Amniotic epithelial cell (primary cell): Measurements from ENCODE around the gene RSPH3.

ENCODE experiments used
- DNase-seq: peaks from one replicate; pipeline ENCODE4 v3.0.0-alpha.2; 2010; ENCODE audit warnings: low read depth

The RSPH3 gene

DNA sequence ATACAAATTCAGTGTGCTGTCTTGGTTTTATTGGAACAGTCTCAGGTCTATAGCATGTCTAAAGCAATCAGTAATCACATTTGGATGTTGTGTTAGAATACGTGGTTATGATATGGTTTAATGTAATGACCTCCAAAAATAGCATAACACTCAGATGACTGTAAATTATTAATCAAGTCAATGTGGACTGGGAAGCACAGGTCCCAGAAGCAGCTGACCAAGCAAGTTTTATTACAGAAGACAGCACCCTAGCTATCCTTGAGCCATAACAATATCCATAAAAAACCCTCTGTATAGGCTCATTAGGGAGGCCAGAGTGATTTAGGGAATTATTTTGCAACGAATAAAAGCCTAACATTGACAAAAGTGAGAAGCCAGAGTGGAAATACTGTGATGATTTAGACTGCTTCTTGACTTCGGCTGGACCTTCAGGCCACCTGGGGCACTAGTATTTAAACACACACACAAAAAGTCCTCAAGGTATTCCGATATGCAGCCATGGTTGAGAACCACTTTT, 66.9 kb downstream of the RSPH3 start:
- DNase-seq = no peak

DNA sequence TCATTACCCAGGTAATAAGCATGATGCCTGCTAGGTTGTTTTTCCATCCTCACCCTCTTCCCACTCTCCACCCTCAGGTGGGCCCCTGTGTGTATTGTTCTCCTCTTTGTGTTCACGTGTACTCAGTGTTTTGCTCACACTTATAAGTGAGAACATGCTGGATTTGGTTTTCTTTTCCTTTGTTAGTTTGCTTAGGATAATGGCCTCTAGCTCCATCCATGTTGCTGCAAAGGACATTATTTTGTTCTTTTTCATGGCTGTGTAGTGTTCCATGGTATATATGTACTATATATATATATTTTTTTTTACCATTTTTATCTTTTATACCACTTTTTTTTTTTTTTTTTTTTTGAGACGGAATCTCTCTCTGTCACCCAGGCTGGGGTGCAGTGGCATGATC, 71.9 kb downstream of the RSPH3 start:
- DNase-seq = no peak

DNA sequence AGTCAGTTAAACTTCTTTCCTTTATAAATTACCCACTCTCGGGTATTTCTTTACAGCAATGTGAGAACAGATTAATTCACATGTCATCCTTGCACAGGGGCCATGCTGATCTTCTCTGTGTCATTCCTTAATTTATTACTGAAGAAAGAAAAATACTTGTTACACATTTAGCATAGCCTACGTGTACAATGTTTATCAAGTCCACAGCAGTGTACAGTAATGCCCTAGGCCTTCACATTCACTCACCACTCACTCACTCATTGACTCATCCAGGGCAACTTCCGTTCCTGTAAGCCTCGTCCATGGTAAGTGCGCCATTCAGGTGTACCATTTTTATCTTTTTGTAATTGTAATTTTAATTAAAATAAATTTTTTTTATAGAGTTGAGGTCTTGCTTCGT, 73.6 kb downstream of the RSPH3 start:
- peak; percentile 87 for DNase-seq

DNA sequence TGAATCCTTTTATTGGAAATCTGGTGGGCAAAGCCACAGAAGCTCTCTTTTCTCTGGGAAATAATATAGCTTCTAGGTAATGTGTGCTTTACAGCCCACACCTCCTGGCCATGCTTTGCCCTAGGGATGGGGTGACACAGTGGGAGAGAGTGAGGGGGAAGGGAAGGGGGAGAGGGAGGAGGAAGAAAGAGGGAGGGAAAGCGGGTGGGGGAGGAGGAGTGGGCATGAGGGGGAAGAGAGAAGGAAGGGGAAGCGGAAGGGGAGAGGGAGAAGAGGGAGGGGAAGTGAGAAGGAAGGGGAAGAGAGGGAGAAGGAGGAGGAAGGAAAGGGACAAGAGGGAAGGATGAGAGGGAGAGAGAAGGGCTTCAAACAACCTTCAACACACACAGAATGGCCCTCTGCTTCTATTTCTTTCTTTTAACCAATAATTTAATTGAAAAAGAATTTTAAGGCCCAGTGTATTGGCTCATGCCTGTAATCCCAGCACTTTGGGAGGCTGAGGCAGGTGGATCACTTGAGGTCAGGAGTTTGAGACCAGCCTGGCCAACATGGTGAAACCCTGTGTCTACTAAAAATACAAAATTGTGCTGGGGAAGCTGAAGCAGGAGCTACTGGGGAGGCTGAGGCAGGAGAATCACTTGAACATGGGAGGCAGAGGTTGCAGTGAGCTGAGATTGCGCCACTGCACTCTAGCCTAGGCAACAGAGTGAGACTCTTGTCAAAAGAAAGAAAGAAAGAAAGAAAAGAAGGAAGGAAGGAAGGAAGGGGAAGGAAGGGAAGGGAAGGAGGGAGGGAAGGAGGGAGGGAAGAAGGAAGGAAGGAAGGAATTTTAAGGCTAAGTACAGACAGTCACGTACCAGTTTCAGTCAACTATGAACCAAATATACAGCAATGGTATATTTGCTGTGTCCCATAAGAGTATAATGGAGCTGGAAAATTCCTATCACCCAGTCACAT, 75.2 kb downstream of the RSPH3 start:
- no peak for DNase-seq

DNA sequence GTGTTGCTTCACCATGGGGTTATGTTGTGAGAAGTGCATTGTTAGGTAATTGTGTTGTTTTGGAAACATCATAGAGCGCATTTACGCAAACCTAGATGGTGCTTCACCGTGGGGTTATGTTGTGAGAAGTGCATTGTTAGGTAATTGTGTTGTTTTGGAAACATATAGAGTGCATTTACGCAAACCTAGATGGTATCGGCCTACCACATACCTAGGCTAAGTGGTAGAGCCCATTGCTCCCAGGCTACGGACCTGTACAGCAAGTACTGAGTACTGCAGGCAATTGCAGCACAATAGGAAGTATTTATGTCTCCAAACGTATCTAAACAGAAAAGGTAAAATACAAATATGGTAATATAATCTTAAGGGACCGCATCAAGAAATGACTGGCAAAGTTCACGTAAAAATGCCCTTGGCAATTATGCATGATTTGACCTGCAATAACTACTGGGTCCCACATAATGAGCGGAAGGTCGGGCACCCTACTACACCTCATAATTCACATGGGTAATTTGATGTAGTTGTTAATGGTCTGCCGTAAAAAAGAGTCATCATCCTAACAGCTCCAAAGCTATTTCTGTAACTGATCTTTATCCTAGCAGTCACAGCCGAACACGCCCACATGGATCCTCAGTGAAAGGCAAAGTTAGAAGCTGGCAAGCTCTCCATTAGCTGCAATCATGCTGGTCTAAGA, 76.0 kb downstream of the RSPH3 start:
- DNase-seq = no peak
